Uterus (tissue), 2 donors: ENCODE results near the gene GCK.

ENCODE experiments used
- CTCF ChIP-seq, 4 experiments: fragments of 200-600 bp in 2 of 4; fragments of 450-650 bp in 2 of 4; sonication (generic) in 2 of 4; IDR thresholded peaks; one replicate each; pipeline ENCODE4 v1.5.1; 2016 to 2019; ENCODE audit warnings: antibody characterized with exemption in 4 of 4, mild to moderate bottlenecking in 2 of 4, moderate library complexity in 1 of 4
- POLR2A ChIP-seq, 2 donors: fragments of 450-650 bp; IDR thresholded peaks; one replicate each; pipeline ENCODE4 v1.6.1; 2016; ENCODE audit warnings: antibody characterized with exemption in 2 of 2, mild to moderate bottlenecking in 1 of 2, moderate library complexity in 1 of 2

GRCh38 chr7:44141221-44141850 is 47.9 kb downstream of the GCK start, which contains the start of gene MYL7:
- no peak for TF ChIP-seq CTCF (IDR thresholded peaks at IDR 0.05)
- no peak for TF ChIP-seq POLR2A (IDR thresholded peaks at IDR 0.05)
